H1 (cell line): ENCODE measurements around the gene SLC15A1.

Experiments
- CHD2 ChIP-seq: IDR thresholded peaks from 2 replicates; pipeline ENCODE4 v1.6.1; 2012; ENCODE audit warnings: low read length, improper control_type of control experiment
- CTCF ChIP-seq, 3 experiments: IDR thresholded peaks; 1 replicate in 2 of 3; 2 replicates in 1 of 3; pipeline versions ENCODE4 v1.5.1 to v1.6.1; 2011; ENCODE audit warnings: low read length in 3 of 3, mild to moderate bottlenecking in 3 of 3, inconsistent platforms in 2 of 3, low read depth in 1 of 3, moderate library complexity in 1 of 3; ENCODE audit not compliant: insufficient read depth in 1 of 3; ENCODE audit errors: control extremely low read depth in 1 of 3
- EP300 ChIP-seq, 2 experiments: IDR thresholded peaks; 1 replicate in 1 of 2; 2 replicates in 1 of 2; pipeline ENCODE4 v1.6.1; 2011 to 2012; ENCODE audit warnings: low read depth in 2 of 2, low read length in 2 of 2, mild to moderate bottlenecking in 2 of 2, borderline replicate concordance in 1 of 2, inconsistent platforms in 1 of 2, moderate library complexity in 1 of 2
- HDAC6 ChIP-seq: IDR thresholded peaks from one replicate; pipeline ENCODE4 v1.7.1; 2012; ENCODE audit warnings: low read depth, mild to moderate bottlenecking, inconsistent platforms, low read length, moderate library complexity
- KDM4A ChIP-seq: IDR thresholded peaks from one replicate; pipeline ENCODE4 v1.7.1; 2012; ENCODE audit warnings: low read depth, mild to moderate bottlenecking, moderate library complexity, low read length, inconsistent platforms; ENCODE audit not compliant: severe bottlenecking
- PHF8 ChIP-seq: fragments of 200-600 bp; sonication (generic); conservative IDR thresholded peaks from 2 replicates; pipeline ENCODE4 v1.7.1; 2012; ENCODE audit warnings: low read depth, mild to moderate bottlenecking, inconsistent platforms, low read length, moderate library complexity
- POLR2A ChIP-seq, 2 experiments: IDR thresholded peaks; 1 replicate in 1 of 2; 2 replicates in 1 of 2; pipeline ENCODE4 v1.6.1; 2011; ENCODE audit warnings: low read depth in 2 of 2, low read length in 2 of 2, mild to moderate bottlenecking in 2 of 2; ENCODE audit errors: control extremely low read depth in 1 of 2
- POLR2AphosphoS5 ChIP-seq: IDR thresholded peaks from 2 replicates; pipeline ENCODE4 v1.6.1; 2011; ENCODE audit warnings: low read depth, low read length
- SAP30 ChIP-seq: fragments of 300-600 bp; sonication (generic); IDR thresholded peaks from 2 replicates; pipeline ENCODE4 v1.7.1; 2012; ENCODE audit warnings: low read length, moderate library complexity, mild to moderate bottlenecking, inconsistent platforms; ENCODE audit not compliant: insufficient read depth, insufficient replicate concordance
- SIN3A ChIP-seq, 2 experiments: IDR thresholded peaks in 1 of 2; conservative IDR thresholded peaks in 1 of 2; 2 replicates each; pipeline ENCODE4 v1.6.1; 2011 to 2012; ENCODE audit warnings: low read length in 2 of 2, improper control_type of control experiment in 1 of 2, low read depth in 1 of 2, mild to moderate bottlenecking in 1 of 2
- SP1 ChIP-seq: IDR thresholded peaks from 2 replicates; pipeline ENCODE4 v1.6.1; 2011; ENCODE audit warnings: low read depth, low read length
- TEAD4 ChIP-seq: IDR thresholded peaks from 2 replicates; pipeline ENCODE4 v1.6.1; 2012; ENCODE audit warnings: low read depth, low read length, inconsistent platforms, mixed read lengths

DNA sequence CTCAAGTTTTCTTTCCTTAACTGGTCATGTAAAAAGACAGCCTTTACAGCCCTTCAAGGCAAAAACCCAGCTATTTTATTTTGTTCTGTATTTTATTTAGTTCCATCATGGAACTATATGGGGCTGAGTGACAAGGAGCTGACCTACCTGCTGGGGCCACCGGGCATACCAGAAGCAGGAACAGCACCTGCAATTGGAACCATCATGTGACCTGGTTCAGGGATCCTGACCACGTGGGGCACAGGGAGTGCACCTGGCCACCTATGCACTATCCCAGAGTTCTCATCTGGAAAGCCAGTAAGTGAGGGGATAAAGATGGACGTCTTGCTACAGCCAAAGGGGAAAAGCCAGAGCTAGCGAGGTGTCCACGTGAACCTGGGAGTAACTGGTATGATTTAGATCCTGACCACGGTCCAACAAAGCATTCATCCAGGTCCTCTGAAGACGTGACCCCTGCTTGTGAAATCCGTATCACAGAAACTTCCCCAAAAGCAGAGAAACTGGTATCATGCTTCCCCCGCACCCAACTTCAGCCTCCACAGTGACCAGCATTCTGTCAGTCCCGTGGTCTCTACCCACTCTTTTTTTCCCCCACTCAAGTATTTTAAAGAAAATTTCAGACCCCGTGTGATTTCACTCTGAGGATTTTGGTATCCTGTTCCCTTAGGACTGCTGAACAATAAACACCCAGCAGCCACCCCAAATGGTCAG is 40.5 kb upstream of the SLC15A1 start:
- no peak for TF ChIP-seq CTCF (IDR thresholded peaks at IDR 0.05; ENCODE audit: control extremely low read depth in 1 of 3, insufficient read depth in 1 of 3, low read depth in 1 of 3, low read length in 3 of 3)
- no peak for TF ChIP-seq PHF8
- TF ChIP-seq EP300 (IDR thresholded peaks at IDR 0.05; ENCODE audit: borderline replicate concordance in 1 of 2, low read depth in 2 of 2, low read length in 2 of 2): no peak
- no peak for TF ChIP-seq POLR2AphosphoS5
- no peak for TF ChIP-seq CHD2
- TF ChIP-seq HDAC6: no peak
- no peak for TF ChIP-seq KDM4A
- no peak for TF ChIP-seq SAP30
- no peak for TF ChIP-seq SP1
- TF ChIP-seq TEAD4: no peak
- no peak for TF ChIP-seq SIN3A (conservative IDR thresholded peaks at IDR 0.05 in 1 of 2, IDR thresholded peaks at IDR 0.05 in 1 of 2; ENCODE audit: low read depth in 1 of 2, low read length in 2 of 2)
- TF ChIP-seq POLR2A (IDR thresholded peaks at IDR 0.05; ENCODE audit: control extremely low read depth in 1 of 2, low read depth in 2 of 2, low read length in 2 of 2): no peak
